ENCODE results near the gene MAN2C1.

MAN2C1 gene

DNA sequence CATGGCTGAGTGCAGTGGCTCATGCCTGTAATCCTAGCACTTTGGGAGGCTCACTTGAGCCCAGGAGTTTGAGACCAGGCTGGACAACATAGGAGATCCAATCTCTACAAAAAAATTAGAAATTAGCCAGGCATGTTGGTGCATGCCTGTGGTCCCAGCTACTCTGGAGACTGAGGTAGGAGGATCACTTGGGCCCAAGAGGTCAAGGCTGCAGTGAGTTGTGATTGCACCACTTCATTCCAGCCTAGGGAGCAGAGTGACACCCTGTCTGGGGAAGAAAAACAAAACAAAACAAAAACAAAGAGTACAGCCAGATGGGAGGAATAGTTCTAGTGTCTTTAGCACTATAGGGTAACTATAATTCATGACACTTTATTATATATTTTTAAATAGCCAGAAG lies 58.7 kb downstream of the MAN2C1 start:
- no peak for DNase-seq (ENCODE audit: low read depth in 2 of 2)

- DNase-seq (ENCODE audit: low read depth in 2 of 2) = peak in 1 of 2 donors; percentile 2
These were observed 60.5 kb downstream of the MAN2C1 start for GRCh38 chr15:75307778-75308390.

GRCh38 chr15:75306188-75306587 lies 62.2 kb downstream of the MAN2C1 start:
- no peak for DNase-seq (ENCODE audit: low read depth in 2 of 2)
